MM.1S (cell line): ENCODE data around the gene HAND2.

Experiments used
- DNase-seq: peaks from one replicate; pipeline ENCODE4 v3.0.0-alpha.2; 2015
- H2AFZ ChIP-seq: fragments of 300-600 bp; sonication (generic); 2 replicates; pipeline ENCODE4 v1.6.0; 2016; ENCODE audit warnings: antibody characterized with exemption, low read length
- H3F3A ChIP-seq: fragments of 300-600 bp; sonication (generic); 2 replicates; pipeline ENCODE4 v1.6.1; 2016; ENCODE audit warnings: mild to moderate bottlenecking, antibody characterized with exemption, low read length, moderate library complexity, mixed read lengths; ENCODE audit not compliant: insufficient read depth
- H3K27ac ChIP-seq: fragments of 300-600 bp; sonication (generic); 2 replicates; pipeline ENCODE4 v1.5.1; 2016; ENCODE audit warnings: mild to moderate bottlenecking, low read length
- H3K27me3 ChIP-seq: fragments of 300-600 bp; sonication (generic); replicated peaks from 2 replicates; pipeline ENCODE4 v1.6.0; 2016; ENCODE audit warnings: low read length; ENCODE audit not compliant: insufficient read depth
- H3K36me3 ChIP-seq: fragments of 300-600 bp; sonication (generic); replicated peaks from 2 replicates; pipeline ENCODE4 v1.6.1; 2016; ENCODE audit warnings: mild to moderate bottlenecking, low read length, mixed read lengths; ENCODE audit not compliant: insufficient read depth
- H3K4me1 ChIP-seq: fragments of 300-600 bp; sonication (generic); 2 replicates; pipeline ENCODE4 v1.6.1; 2016; ENCODE audit warnings: low read length, mixed read lengths
- H3K4me2 ChIP-seq: fragments of 300-600 bp; sonication (generic); 2 replicates; pipeline ENCODE4 v1.6.0; 2016; ENCODE audit warnings: low read depth, low read length
- H3K4me3 ChIP-seq: fragments of 300-600 bp; sonication (generic); 2 replicates; pipeline ENCODE4 v1.5.1; 2016; ENCODE audit warnings: low read length, mixed read lengths
- H3K79me2 ChIP-seq: fragments of 300-600 bp; sonication (generic); 2 replicates; pipeline ENCODE4 v1.6.1; 2016; ENCODE audit warnings: mixed run types, low read length, mixed read lengths
- H3K9ac ChIP-seq: fragments of 300-600 bp; sonication (generic); 2 replicates; pipeline ENCODE4 v1.6.1; 2016; ENCODE audit warnings: low read length, mixed read lengths
- H3K9me2 ChIP-seq: fragments of 300-600 bp; sonication (generic); replicated peaks from 2 replicates; pipeline ENCODE4 v1.6.1; 2016; ENCODE audit warnings: mild to moderate bottlenecking, low read length, mixed read lengths; ENCODE audit not compliant: insufficient read depth
- H3K9me3 ChIP-seq: fragments of 300-600 bp; sonication (generic); replicated peaks from 2 replicates; pipeline ENCODE4 v1.6.1; 2016; ENCODE audit warnings: mild to moderate bottlenecking, low read length, mixed read lengths; ENCODE audit not compliant: insufficient read depth
- H4K20me1 ChIP-seq: fragments of 300-600 bp; sonication (generic); 2 replicates; pipeline ENCODE4 v1.6.1; 2016; ENCODE audit warnings: mild to moderate bottlenecking, low read length, moderate library complexity, mixed read lengths; ENCODE audit not compliant: insufficient read depth
- CTCF ChIP-seq: fragments of 300-600 bp; sonication (generic); IDR thresholded peaks from 2 replicates; pipeline ENCODE4 v1.5.1; 2016; ENCODE audit warnings: antibody characterized with exemption, low read length, mixed read lengths
- EZH2 ChIP-seq: fragments of 300-600 bp; sonication (generic); optimal IDR thresholded peaks from 2 replicates; pipeline ENCODE3; 2017; ENCODE audit warnings: low read depth, mild to moderate bottlenecking, antibody characterized with exemption, low read length, mixed read lengths
- EZH2phosphoT487 ChIP-seq: fragments of 300-600 bp; sonication (generic); IDR thresholded peaks from 2 replicates; pipeline ENCODE4 v1.6.1; 2018; ENCODE audit warnings: antibody characterized with exemption, low read length

Gene HAND2

GRCh38 chr4:173573725-173574124 lies 43.7 kb upstream of the HAND2 start:
- no peak for DNase-seq
- Histone ChIP-seq H3K9ac (no peak overlapping the region), H3F3A (no peaks in the 10 kb centered on the region), H3K9me3 (no peaks in the 10 kb centered on the region), H3K36me3 (no peaks in the 10 kb centered on the region), H3K4me2 (no peak overlapping the region), H3K79me2 (no peaks in the 10 kb centered on the region), H3K27ac (no peak overlapping the region), H4K20me1 (no peaks in the 10 kb centered on the region), H3K27me3 (no peaks in the 10 kb centered on the region), H3K9me2 (no peaks in the 10 kb centered on the region), H3K4me3 (no peak overlapping the region), H2AFZ (no peak overlapping the region), H3K4me1 (no peaks in the 10 kb centered on the region)
- TF ChIP-seq CTCF = no peak
- no peak for TF ChIP-seq EZH2phosphoT487
- no peak for TF ChIP-seq EZH2

GRCh38 chr4:173573286-173573685 lies 43.3 kb upstream of the HAND2 start:
- Histone ChIP-seq H3K27ac (no peak overlapping the region), H3K9ac (no peak overlapping the region), H3K4me1 (no peaks in the 10 kb centered on the region), H4K20me1 (no peaks in the 10 kb centered on the region), H3K4me2 (no peak overlapping the region), H3K4me3 (no peak overlapping the region), H3K27me3 (no peaks in the 10 kb centered on the region), H3K9me2 (no peaks in the 10 kb centered on the region), H3K79me2 (no peaks in the 10 kb centered on the region), H3K9me3 (no peaks in the 10 kb centered on the region), H2AFZ (no peak overlapping the region), H3K36me3 (no peaks in the 10 kb centered on the region), H3F3A (no peaks in the 10 kb centered on the region)
- TF ChIP-seq EZH2phosphoT487 = no peak
- no peak for TF ChIP-seq CTCF
- TF ChIP-seq EZH2 = no peak
- DNase-seq = no peak

- no peak for TF ChIP-seq CTCF
- TF ChIP-seq EZH2phosphoT487 = no peak
- TF ChIP-seq EZH2 = no peak
- no peak overlapping the region for H3K27ac ChIP-seq
- no peaks in the 10 kb centered on the region for H3F3A ChIP-seq
- no peak overlapping the region for H2AFZ ChIP-seq
- no peaks in the 10 kb centered on the region for H3K36me3 ChIP-seq
- H3K9me2 ChIP-seq = no peaks in the 10 kb centered on the region
- H3K4me2 ChIP-seq = no peak overlapping the region
- H3K4me3 ChIP-seq = no peak overlapping the region
- H3K79me2 ChIP-seq = no peaks in the 10 kb centered on the region
- H3K4me1 ChIP-seq = no peaks in the 10 kb centered on the region
- H3K9ac ChIP-seq = no peak overlapping the region
- no peaks in the 10 kb centered on the region for H3K27me3 ChIP-seq
- DNase-seq = no peak
- H3K9me3 ChIP-seq = no peaks in the 10 kb centered on the region
- no peaks in the 10 kb centered on the region for H4K20me1 ChIP-seq
Measured at GRCh38 chr4:173572493-173573129, 42.6 kb upstream of the HAND2 start.
